GM13977 (cell line): ENCODE results near the gene NUP205.

Experiments used
- DNase-seq: peaks from one replicate; pipeline ENCODE4 v3.0.0; 2012; ENCODE audit warnings: low spot score
- CTCF ChIP-seq: IDR thresholded peaks from 2 replicates; pipeline ENCODE4 v1.5.1; 2012; ENCODE audit warnings: mild to moderate bottlenecking, control low read depth; ENCODE audit not compliant: insufficient read depth; ENCODE audit errors: extremely low read depth, missing control alignments
- in situ Hi-C: fragments of 300-500 bp; cut with MboI; formaldehyde crosslinking; loops from one replicate; pipeline ENCODE4 v1.12.0; 2022; ENCODE audit warnings: low sequenced_read_pairs, low pct_unique_long_range_greater_than_20kb, mixed read lengths, inconsistent platforms; ENCODE audit not compliant: unreplicated experiment

Gene NUP205

GRCh38 chr7:135557455-135558336 lies at the start of gene NUP205:
Gene NUP205 (plus strand): TSS chr7:135557917. CDS start chr7:135557945, 28 bp downstream.
- in situ Hi-C loops, result loop anchor here (5.0 kb wide), 1 partner anchor 40 kb away; no protein-coding TSS in a partner anchor
- DNase-seq, result peak; percentile 73
- no peak for TF ChIP-seq CTCF

GRCh38 chr7:135508883-135509588 lies 48.7 kb upstream of the NUP205 start:
- in situ Hi-C loops, result loop anchor here (25.0 kb wide), 1 partner anchor 222 kb away; no protein-coding TSS in a partner anchor
- DNase-seq, result peak; percentile 44
- peak; percentile 8 for TF ChIP-seq CTCF

GRCh38 chr7:135509589-135509838 lies 48.2 kb upstream of the NUP205 start:
- no peak for TF ChIP-seq CTCF
- in situ Hi-C loops, result loop anchor here (25.0 kb wide), 1 partner anchor 222 kb away; no protein-coding TSS in a partner anchor
- DNase-seq, result no peak

GRCh38 chr7:135509839-135510591 lies 47.7 kb upstream of the NUP205 start, which contains the start of gene CNOT4:
Gene CNOT4 (minus strand): TSS chr7:135510102. CDS start chr7:135438331, 71,771 bp downstream.
- in situ Hi-C loops, result loop anchor here (25.0 kb wide), 1 partner anchor 223 kb away; no protein-coding TSS in a partner anchor
- peak; percentile 92 for DNase-seq
- TF ChIP-seq CTCF, result no peak

- in situ Hi-C loops, result loop anchor here (25.0 kb wide), 1 partner anchor 223 kb away; no protein-coding TSS in a partner anchor
- peak; percentile 14 for TF ChIP-seq CTCF
- DNase-seq, result peak; percentile 14
Measured at GRCh38 chr7:135510592-135511183, 47.0 kb upstream of the NUP205 start.
